ENCODE measurements around the gene PPP1R9A.

Gene PPP1R9A

DNA sequence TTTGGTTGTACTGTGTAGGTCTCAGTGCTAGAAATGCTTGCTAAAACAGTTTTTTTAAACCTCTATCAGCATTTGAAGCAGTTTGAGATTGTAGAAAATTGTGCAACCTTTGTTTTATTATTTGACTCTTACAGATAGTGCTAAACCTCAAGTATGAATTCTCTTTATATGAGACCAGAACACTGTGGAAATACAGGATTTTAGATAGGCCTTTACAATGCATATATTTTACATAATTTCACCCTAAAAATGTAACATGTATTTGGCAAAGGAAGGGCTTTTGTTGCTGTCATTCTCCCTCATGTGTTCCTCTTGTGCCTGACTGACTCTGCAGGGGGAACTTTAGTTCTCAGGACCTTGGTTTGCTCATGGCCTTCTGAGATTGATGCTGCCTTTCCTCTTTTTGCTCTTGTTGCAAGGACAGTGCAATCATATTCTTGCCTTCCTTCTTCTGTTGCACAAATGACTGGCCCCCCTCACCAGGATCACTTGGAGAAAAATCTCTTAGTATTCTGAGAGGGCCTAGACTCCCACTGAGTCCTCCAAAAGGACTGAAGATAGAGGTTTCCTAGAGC, 188.7 kb downstream of the PPP1R9A start:
- no peak for TF ChIP-seq GATA1 (IDR thresholded peaks at IDR 0.05; ENCODE audit: low read depth, low read length)
- no peak for TF ChIP-seq POLR2A (IDR thresholded peaks at IDR 0.05; ENCODE audit: low read length)
- no peak for DNase-seq

DNA sequence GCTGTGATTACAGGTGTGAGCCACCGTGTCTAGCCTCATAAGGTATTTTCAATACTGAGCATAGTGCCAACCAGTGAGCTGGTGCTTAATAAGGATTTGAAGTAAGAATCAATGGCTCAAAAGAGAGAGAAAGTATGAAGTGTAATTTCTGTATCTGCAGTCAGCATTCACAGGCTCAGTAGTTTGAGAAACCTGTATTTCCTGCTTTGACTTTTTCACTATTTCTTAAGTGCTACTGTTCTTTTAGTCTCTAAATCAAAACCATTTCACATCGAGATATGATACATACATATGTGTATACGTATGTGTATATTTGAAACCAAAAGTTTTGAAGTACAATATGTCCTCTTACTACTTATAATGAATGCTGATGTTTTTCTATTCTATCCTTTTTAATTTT, 189.9 kb downstream of the PPP1R9A start:
- DNase-seq, result no peak
- no peak for TF ChIP-seq GATA1 (IDR thresholded peaks at IDR 0.05; ENCODE audit: low read depth, low read length)

DNA sequence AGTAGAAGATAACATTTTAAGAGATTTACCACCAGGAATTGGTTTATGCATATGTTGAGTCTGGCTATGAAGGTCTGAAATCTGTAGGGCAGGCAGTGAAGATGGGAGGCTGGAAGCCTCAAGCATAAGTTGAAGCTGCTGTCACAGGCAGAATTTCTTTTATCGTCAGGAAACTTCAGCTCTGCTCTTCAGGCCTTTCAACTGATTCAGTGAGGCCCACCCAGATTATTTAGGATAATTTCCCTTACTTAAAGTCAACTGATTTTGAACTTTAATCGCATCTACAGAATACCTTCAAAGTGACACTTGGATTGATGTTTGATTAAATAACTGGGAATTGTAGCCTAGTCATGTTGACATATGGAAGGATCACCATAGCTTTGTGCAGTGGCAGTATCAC, 190.5 kb downstream of the PPP1R9A start:
- no peak for DNase-seq
- TF ChIP-seq POLR2A (IDR thresholded peaks at IDR 0.05; ENCODE audit: low read length), result no peak
- no peak for TF ChIP-seq GATA1 (IDR thresholded peaks at IDR 0.05; ENCODE audit: low read depth, low read length)

DNA sequence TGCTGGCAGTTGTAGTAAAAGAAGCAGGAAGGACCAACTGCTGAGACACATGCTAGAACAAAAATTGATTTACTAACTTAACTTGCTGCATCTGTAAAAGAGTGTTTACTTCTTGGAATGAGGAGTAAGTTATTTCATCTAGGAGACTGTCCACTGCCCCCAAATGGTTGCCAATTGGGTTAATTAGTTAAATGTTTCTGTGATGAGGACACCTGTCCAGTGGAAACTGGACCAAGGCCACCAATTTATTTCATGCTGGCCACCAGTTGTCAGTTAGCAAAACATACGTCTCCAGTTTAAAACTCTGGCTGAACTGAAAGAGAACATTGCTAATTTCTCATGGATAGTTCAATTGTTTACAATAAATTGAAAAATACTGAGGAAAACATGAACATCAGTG, 191.7 kb downstream of the PPP1R9A start:
- TF ChIP-seq GATA1 (IDR thresholded peaks at IDR 0.05; ENCODE audit: low read depth, low read length) (no peak), POLR2A (IDR thresholded peaks at IDR 0.05; ENCODE audit: low read length) (no peak)
- DNase-seq, result no peak

DNA sequence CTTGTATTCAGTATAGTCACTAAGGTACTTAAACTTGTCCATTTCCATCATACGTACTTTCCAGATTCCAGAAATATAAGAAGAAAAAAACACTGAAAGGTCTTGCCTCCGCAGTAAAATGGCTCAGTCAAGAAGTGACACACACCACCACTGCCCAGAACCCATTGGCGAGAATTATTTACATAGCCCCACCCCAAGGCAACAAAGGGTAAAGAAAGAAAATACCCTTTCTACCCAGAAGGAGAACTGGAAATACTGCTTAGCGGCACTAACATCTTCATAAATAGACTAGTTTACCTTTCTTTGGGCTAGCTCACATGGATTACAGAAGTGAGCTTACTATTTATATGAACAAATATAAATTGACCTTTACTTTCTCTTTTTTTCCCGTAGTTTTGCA, 194.0 kb downstream of the PPP1R9A start:
- TF ChIP-seq GATA1 (IDR thresholded peaks at IDR 0.05; ENCODE audit: low read depth, low read length) (no peak), POLR2A (IDR thresholded peaks at IDR 0.05; ENCODE audit: low read length) (no peak)
- DNase-seq, result no peak

DNA sequence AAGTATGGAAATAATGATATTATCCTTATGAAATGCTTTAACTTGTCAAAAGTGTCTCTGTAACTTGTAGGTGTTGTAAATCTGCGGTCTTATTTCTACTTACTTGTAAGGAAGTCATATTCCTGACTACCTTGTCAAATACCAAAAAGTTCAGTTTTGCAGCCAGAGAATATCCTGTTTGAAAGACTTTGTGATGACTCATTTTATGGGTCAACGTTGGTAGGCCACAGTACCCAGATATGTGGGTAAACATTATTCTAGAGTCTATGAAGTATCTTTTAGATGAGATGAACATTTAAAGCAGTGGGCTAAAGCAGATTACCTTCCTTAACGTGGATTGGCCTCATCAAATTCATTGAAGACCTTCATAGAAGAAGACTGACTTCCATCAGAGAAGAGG, 195.3 kb downstream of the PPP1R9A start:
- TF ChIP-seq GATA1 (IDR thresholded peaks at IDR 0.05; ENCODE audit: low read depth, low read length) (no peak), POLR2A (IDR thresholded peaks at IDR 0.05; ENCODE audit: low read length) (no peak)
- DNase-seq, result no peak

DNA sequence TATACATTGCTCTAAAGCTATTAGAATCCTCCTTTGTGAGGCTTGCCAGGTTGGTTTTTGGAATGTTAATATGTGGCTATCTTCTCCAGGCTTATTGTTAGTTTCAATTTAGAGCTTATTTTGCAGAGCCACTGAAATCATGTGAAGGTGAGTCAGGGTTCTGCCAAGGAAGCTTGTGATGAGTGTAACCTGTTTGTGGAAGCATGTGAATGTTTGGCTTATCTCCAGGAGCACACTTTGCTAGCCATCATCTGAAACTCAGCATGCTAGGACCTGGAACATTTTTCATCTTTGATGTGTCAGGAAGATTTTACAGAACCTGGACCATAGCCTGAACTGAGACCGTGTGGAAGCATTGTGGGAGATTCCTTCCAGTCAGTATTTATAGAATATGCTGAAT, 197.3 kb downstream of the PPP1R9A start:
- DNase-seq, result no peak

DNA sequence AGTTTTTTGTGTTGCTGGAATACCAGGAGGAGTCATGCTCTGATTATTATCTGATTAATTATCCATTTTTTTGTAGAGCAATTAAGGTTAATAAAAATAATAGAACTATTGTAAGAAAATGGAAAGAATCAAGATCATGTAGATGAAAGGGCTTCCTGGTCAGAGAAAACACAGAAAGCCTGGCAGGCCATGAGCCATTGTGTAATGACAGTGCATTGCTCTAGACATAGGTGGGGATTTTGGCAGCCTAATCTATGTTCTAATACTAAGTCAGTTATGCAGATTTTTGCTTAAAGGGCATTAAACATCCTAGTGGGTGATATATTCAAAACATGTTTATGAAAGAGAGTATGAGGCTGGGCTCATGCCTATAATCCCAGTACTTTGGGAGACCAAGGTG, 198.2 kb downstream of the PPP1R9A start:
- DNase-seq, result no peak
- TF ChIP-seq GATA1 (IDR thresholded peaks at IDR 0.05; ENCODE audit: low read depth, low read length) (no peak), POLR2A (IDR thresholded peaks at IDR 0.05; ENCODE audit: low read length) (no peak)

More for the DNA sequence above, 197.3 kb downstream of the PPP1R9A start:
- no peak for TF ChIP-seq GATA1 (IDR thresholded peaks at IDR 0.05; ENCODE audit: low read depth, low read length)
- TF ChIP-seq POLR2A (IDR thresholded peaks at IDR 0.05; ENCODE audit: low read length), result no peak

DNA sequence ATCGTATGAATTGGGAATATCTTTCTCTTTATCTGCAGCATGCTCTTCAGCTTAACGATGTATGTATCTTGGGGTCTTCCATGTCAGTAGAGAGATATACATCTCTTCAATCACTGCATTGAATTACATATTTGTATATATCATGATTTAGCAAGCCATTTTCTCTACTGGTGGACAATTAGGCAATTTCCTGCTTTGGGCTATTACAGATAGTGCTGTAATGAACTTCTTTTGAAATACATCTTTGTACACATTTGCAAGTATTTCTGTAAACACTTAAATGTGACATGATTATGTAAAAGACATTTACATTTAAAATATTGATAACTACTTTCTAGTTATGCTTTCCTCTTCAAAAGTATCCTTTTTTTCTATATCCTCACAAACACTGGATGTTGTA, 199.0 kb downstream of the PPP1R9A start:
- TF ChIP-seq POLR2A (IDR thresholded peaks at IDR 0.05; ENCODE audit: low read length) (no peak), GATA1 (IDR thresholded peaks at IDR 0.05; ENCODE audit: low read depth, low read length) (no peak)
- no peak for DNase-seq

DNA sequence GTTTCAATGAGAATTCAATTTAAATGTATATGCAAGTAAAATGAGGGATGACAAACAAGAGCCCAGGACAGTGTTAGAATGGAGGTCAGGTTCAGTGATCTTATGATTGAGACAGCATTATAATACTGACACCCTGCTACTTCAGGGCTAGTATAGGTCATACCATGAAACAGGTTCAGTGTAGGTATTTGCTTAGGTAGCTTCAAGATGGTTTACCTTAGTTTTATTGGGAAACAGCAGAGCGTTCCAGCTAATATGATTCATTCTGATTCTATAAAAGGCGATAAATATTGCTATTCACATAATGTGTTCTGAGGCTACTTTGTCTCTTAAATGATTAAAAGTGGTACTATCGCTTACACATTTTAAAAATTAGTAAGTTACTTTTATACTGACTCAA, 203.3 kb downstream of the PPP1R9A start:
- no peak for TF ChIP-seq GATA1 (IDR thresholded peaks at IDR 0.05; ENCODE audit: low read depth, low read length)
- no peak for TF ChIP-seq POLR2A (IDR thresholded peaks at IDR 0.05; ENCODE audit: low read length)
- no peak for DNase-seq

DNA sequence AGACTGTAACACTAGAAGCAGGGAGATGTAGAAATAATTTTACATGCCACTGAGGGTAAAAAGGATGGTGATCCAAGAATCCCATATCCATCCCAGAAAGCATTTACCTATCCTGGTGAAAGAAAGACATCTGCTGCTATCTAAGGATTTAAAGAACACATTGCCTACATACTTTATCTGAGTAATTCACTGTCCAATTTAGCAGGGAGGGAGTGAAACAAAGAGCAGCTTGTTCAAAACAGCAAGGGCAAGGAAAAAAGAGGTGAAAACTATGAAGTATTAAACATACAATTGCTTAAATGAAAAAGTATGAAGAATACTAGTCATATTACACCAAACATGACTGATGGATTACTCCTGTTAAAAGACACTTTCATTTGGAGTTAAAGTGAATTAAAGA, 206.2 kb downstream of the PPP1R9A start:
- TF ChIP-seq POLR2A (IDR thresholded peaks at IDR 0.05; ENCODE audit: low read length) (no peak), GATA1 (IDR thresholded peaks at IDR 0.05; ENCODE audit: low read depth, low read length) (no peak)
- DNase-seq, result no peak

DNA sequence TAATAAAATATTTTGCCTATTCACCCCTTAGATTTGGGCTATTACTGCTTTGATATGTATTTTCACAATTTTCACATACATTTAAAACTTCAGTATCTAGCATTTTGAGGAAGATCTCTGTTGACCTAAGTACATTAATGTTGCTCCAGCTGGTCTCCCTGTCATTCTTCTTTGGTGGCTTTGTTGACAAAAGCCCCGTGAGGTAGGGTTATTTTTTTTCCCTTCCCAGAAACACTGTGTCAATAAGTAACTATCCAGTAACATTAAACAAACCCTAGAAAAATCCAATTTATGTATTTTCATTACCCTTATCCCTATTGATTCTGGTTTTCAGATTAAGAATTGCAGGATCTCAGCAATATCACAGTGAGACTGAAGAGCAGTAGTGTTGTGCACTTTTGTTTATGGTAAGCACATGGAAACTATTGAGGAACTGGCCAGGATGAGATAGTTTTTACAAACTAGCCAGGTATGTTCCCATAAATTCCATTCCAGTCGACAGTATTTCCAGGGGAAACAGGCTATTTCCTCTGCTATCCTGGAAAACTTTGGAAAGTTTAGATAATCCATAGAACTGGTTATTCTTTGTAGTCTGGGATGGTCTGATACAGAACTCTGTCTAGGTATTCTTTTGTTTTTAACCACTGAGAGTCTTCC, 218.8 kb downstream of the PPP1R9A start:
- DNase-seq, result no peak
- TF ChIP-seq POLR2A (IDR thresholded peaks at IDR 0.05; ENCODE audit: low read length), result no peak
- no peak for TF ChIP-seq GATA1 (IDR thresholded peaks at IDR 0.05; ENCODE audit: low read depth, low read length)

DNA sequence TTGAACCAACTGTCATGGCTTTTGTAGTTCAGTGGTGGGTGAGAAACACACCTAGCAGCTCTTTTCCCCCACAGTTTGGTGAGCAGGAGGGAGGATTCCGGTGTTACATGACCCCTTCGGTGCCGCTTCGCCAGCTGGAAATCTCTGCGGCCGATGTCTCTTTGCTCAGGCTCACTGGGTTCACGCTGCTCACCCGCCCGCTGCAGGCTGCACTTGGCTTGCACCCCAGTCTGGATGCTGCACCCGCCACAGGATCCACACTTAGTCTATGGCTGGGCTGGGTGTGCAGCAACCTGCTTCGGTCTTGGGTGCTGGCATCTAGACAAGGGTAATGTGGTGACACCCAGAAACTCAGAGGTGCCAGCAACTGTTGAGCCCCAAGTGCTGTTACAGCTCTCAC, 225.1 kb downstream of the PPP1R9A start:
- no peak for DNase-seq
- no peak for TF ChIP-seq GATA1 (IDR thresholded peaks at IDR 0.05; ENCODE audit: low read depth, low read length)
- TF ChIP-seq POLR2A (IDR thresholded peaks at IDR 0.05; ENCODE audit: low read length), result no peak

DNA sequence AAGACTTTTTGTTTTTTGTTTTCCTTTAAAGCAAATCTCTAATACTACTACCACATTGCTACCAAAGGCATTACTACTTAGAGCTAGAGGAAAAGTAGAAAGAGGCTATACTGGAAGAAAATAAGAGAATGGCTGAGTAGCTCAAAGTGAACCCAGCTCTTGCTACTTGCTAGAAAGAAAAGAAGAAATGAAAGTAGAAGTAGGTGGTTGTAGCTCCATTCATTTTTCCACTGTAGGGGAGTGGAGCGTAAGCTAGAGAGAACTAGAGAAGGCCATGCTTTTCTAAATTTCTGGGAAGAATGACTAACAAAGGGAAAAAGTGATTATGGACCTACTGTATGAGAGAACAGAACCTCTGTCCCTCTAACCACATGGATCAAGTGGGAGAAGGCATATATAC, 232.5 kb downstream of the PPP1R9A start:
- TF ChIP-seq GATA1 (IDR thresholded peaks at IDR 0.05; ENCODE audit: low read depth, low read length) (no peak), POLR2A (IDR thresholded peaks at IDR 0.05; ENCODE audit: low read length) (no peak)
- DNase-seq, result no peak

DNA sequence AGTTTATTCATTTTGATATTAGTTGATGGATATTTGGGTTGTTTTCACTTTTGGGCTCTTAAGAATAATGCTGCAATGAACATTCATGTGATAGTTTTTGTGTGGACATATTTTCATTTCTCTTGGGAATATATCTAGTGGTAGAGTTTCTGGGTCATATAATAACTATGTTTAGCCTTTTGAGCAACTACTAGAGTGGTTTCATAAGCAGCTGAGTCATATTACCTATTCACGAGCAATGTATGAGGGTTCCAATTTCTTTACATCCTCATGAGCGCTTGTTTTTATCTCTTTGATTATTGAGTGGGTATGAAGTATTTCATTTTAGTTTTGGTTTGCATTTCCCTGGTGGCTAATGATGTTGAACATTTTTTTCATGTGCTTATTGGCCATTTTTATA, 234.4 kb downstream of the PPP1R9A start:
- DNase-seq, result no peak
- TF ChIP-seq POLR2A (IDR thresholded peaks at IDR 0.05; ENCODE audit: low read length), result no peak
- no peak for TF ChIP-seq GATA1 (IDR thresholded peaks at IDR 0.05; ENCODE audit: low read depth, low read length)

All from erythroblast (primary cell).